GM12878 (cell line): ENCODE results near the gene NUDT12. TPM values are rescaled to one million over a fixed set of nuclear protein-coding genes. Genes with fewer than 3 reads are reported as not detected.

Experiments
- ATAC-seq: fragments of 200-7000 bp; cut with Tn5 transposase; 3 replicates; pipeline ENCODE4 v1.9.1; 2020; ENCODE audit warnings: mild to moderate bottlenecking, moderate library complexity
- BruUV-seq: library from RNA; stranded (reverse); fragments of 400-500 nt; replicated peaks from 2 replicates; lab custom pipeline; 2021; lab: Mats Ljungman, UMichigan
- CTCF ChIA-PET: fragments of 300-600 bp; sonication (Branson Sonifier 250); formaldehyde crosslinking; extraction: SDS; loops from one replicate; lab custom pipeline; 2021; ENCODE audit warnings: inconsistent platforms; lab: Yijun Ruan, JAX
- POLR2A ChIA-PET: fragments of 350-600 bp; formaldehyde crosslinking; extraction: SDS; loops from one replicate; lab custom pipeline; 2021; ENCODE audit warnings: inconsistent platforms; lab: Charles Lee
- RAD21 ChIA-PET: fragments of 300-600 bp; sonication (Branson Sonifier 250); formaldehyde crosslinking; loops from one replicate; lab custom pipeline; 2023; ENCODE audit warnings: antibody characterized with exemption; ENCODE audit not compliant: unreplicated experiment; lab: Charles Lee
- SMC1A ChIA-PET: fragments of 300-600 bp; sonication (Branson Sonifier 250); formaldehyde crosslinking; loops from one replicate; lab custom pipeline; 2023; ENCODE audit not compliant: unreplicated experiment, uncharacterized antibody; lab: Charles Lee
- DNase-seq: peaks from one replicate; pipeline ENCODE4 v3.0.0-alpha.2; 2011; ENCODE audit warnings: low read depth, low spot score
- FAIRE-seq: peaks from 3 replicates; lab custom pipeline; 2011; peaks lifted over from hg19 to GRCh38; lab: Jason Lieb, UNC
- H2AFZ ChIP-seq: 2 replicates; pipeline ENCODE4 v1.6.0; 2011; ENCODE audit warnings: low read depth, low read length, control low read depth; ENCODE audit not compliant: control insufficient read depth
- H3K27ac ChIP-seq: 2 replicates; pipeline ENCODE4 v1.5.1; 2011; ENCODE audit warnings: control low read depth; ENCODE audit not compliant: control insufficient read depth, insufficient read depth
- H3K27me3 ChIP-seq, 2 experiments: replicated peaks in 1 of 2; 2 replicates each; pipeline versions ENCODE4 v1.6.0 to v1.6.1; 2011; ENCODE audit warnings: low read length in 1 of 2; ENCODE audit not compliant: control insufficient read depth in 2 of 2, insufficient read depth in 2 of 2
- H3K36me3 ChIP-seq, 2 experiments: 2 replicates each; pipeline ENCODE4 v1.5.1; 2011; ENCODE audit warnings: low read length in 1 of 2; ENCODE audit not compliant: control insufficient read depth in 2 of 2, insufficient read depth in 2 of 2
- H3K4me1 ChIP-seq: 2 replicates; pipeline ENCODE4 v1.6.1; 2011; ENCODE audit warnings: mild to moderate bottlenecking, low read length, moderate library complexity, mixed read lengths; ENCODE audit not compliant: control insufficient read depth, insufficient read depth
- H3K4me2 ChIP-seq: 2 replicates; pipeline ENCODE4 v1.6.0; 2011; ENCODE audit warnings: control low read depth; ENCODE audit not compliant: control insufficient read depth, insufficient read depth
- H3K4me3 ChIP-seq: fragments of 200-600 bp; sonication (generic); 2 replicates; pipeline ENCODE4 v1.5.1; 2016
- H3K79me2 ChIP-seq: 2 replicates; pipeline ENCODE4 v1.6.0; 2011; ENCODE audit warnings: low read length; ENCODE audit not compliant: control insufficient read depth, insufficient read depth
- H3K9ac ChIP-seq: 2 replicates; pipeline ENCODE4 v1.8.0; 2011; ENCODE audit warnings: low read length, control low read depth, mixed read lengths; ENCODE audit not compliant: control insufficient read depth, insufficient read depth
- H3K9me3 ChIP-seq: replicated peaks from 3 replicates; pipeline ENCODE4 v1.5.1; 2011; ENCODE audit warnings: mild to moderate bottlenecking, low read length; ENCODE audit not compliant: control insufficient read depth, insufficient read depth
- H4K20me1 ChIP-seq: 2 replicates; pipeline ENCODE4 v1.6.0; 2011; ENCODE audit not compliant: control insufficient read depth, insufficient read depth
- CBX5 ChIP-seq: sonication (generic); IDR thresholded peaks from 2 replicates; pipeline ENCODE4 v1.6.1; 2016; ENCODE audit warnings: low read depth, moderate library complexity, mild to moderate bottlenecking, inconsistent platforms
- CREB1 ChIP-seq: IDR thresholded peaks from 2 replicates; pipeline ENCODE4 v1.6.1; 2012; ENCODE audit warnings: low read depth, mild to moderate bottlenecking, inconsistent platforms
- EP300 ChIP-seq, 2 experiments: fragments of 150-350 bp in 1 of 2; IDR thresholded peaks; 2 replicates each; pipeline ENCODE4 v1.6.1; 2011 to 2012; ENCODE audit warnings: low read depth in 2 of 2, low read length in 2 of 2, borderline replicate concordance in 1 of 2, improper control_type of control experiment in 1 of 2, inconsistent platforms in 1 of 2; ENCODE audit not compliant: control insufficient read depth in 1 of 2
- NBN ChIP-seq: fragments of 450-650 bp; IDR thresholded peaks from 2 replicates; pipeline ENCODE4 v1.6.1; 2016
- NFXL1 ChIP-seq: fragments of 450-650 bp; IDR thresholded peaks from 2 replicates; pipeline ENCODE4 v1.6.1; 2017; ENCODE audit warnings: antibody characterized with exemption, mild to moderate bottlenecking, borderline replicate concordance
- NR2C2 ChIP-seq: IDR thresholded peaks from 2 replicates; pipeline ENCODE4 v1.6.1; 2011; ENCODE audit warnings: borderline replicate concordance, low read depth; ENCODE audit not compliant: control insufficient read depth, insufficient read length
- RAD21 ChIP-seq: IDR thresholded peaks from 2 replicates; pipeline ENCODE4 v1.6.1; 2011; ENCODE audit warnings: mild to moderate bottlenecking, low read depth, low read length, moderate library complexity; ENCODE audit not compliant: insufficient read depth
- ZNF207 ChIP-seq: fragments of 450-650 bp; IDR thresholded peaks from 2 replicates; pipeline ENCODE4 v1.6.1; 2014; ENCODE audit warnings: antibody characterized with exemption, mild to moderate bottlenecking, borderline replicate concordance
- ZNF622 ChIP-seq: fragments of 450-650 bp; IDR thresholded peaks from 2 replicates; pipeline ENCODE4 v1.6.1; 2017; ENCODE audit warnings: mild to moderate bottlenecking, inconsistent platforms
- WGBS: methylation state at CpG from one replicate; pipeline ENCODE4 v1.1.6; 2016; ENCODE audit warnings: low lambda C conversion rate; ENCODE audit not compliant: insufficient replicate concordance, insufficient coverage; ENCODE audit errors: missing lambda C conversion rate; 5-methylcytosine and 5-hydroxymethylcytosine counted together
- in situ Hi-C: fragments of 300-500 bp; cut with MboI; formaldehyde crosslinking; loops from 9 replicates; pipeline ENCODE4 v1.14.3; 2018; ENCODE audit warnings: mixed read lengths
- intact Hi-C: fragments of 100-400 bp; cut with micrococcal nuclease; formaldehyde crosslinking; loops from one replicate; pipeline ENCODE4 v1.14.2; 2022; ENCODE audit not compliant: unreplicated experiment
- polyA plus RNA-seq, 11 experiments: library from polyadenylated mRNA; depleted of rRNA in 4 of 11; unstranded in 6 of 11; stranded (reverse) in 5 of 11; fragments of >200 nt; fragmentation: Nextera tagmentation in 4 of 11; fragmentation: Illumina TruSeq in 1 of 11; extraction: Ambion mirVana in 4 of 11; extraction: Trizol in 1 of 11; gene quantifications; 1 replicate in 1 of 11; 2 replicates in 10 of 11; pipeline versions ENCODE4 v1.2.1 to v1.2.3, GENCODE V29; 2011 to 2016; ENCODE audit warnings: inconsistent platforms in 2 of 11, missing spikeins in 2 of 11, low read depth in 1 of 11
- total RNA-seq, 4 experiments: library from RNA; depleted of rRNA in 3 of 4; stranded (reverse); fragments of >200 nt in 3 of 4; fragmentation: Illumina TruSeq in 1 of 4; extraction: Trizol in 1 of 4; gene quantifications; 2 replicates each; pipeline versions ENCODE4 v1.2.1 to v1.2.3, GENCODE V29; 2013 to 2021
- TF ChIP-seq, protein P1 (sequence below): fragments of 450-650 bp; IDR thresholded peaks from 2 replicates; pipeline ENCODE4 v1.6.1; 2017; ENCODE audit warnings: mild to moderate bottlenecking, moderate library complexity
- TF ChIP-seq, protein P2 (sequence below): fragments of 450-650 bp; IDR thresholded peaks from 2 replicates; pipeline ENCODE4 v1.6.1; 2017; ENCODE audit warnings: mild to moderate bottlenecking, low read depth, inconsistent platforms; ENCODE audit not compliant: poor library complexity, severe bottlenecking
- TF ChIP-seq, protein P3 (sequence below): IDR thresholded peaks from 2 replicates; pipeline ENCODE4 v1.6.1; 2011; ENCODE audit warnings: borderline replicate concordance, low read depth, mild to moderate bottlenecking, moderate library complexity, mixed read lengths, low read length; ENCODE audit not compliant: insufficient read depth; ENCODE audit errors: extremely low read length
- TF ChIP-seq, protein P4 (sequence below): IDR thresholded peaks from 2 replicates; pipeline ENCODE4 v1.6.1; 2012; ENCODE audit warnings: low read depth, low read length, improper control_type of control experiment

Gene NUDT12
- total and polyA plus RNA-seq, 10 of the 15 experiments (the other 5 are each of a cell fraction or from before 2014, with no cell fraction given): 2.9 to 9.0 (median 5.2) TPM

DNA sequence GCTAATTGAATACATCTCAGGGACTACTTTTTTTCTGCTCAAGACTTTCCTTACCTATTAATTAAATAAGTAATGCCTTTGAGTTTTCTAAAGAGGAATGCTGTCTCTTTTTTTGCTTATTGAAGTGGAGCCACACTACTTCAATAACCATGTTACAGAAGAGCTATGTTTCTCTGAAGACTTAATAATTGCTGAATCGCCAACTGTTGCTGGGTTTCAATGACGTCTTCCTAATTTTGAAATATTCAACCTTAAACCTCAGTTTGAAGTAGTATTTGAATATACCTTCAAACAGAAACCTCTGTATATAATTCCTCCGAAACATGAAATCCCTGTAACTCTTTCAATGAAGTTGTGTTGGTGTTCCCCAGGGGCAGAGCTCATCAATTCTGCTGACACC is 21.0 kb downstream of the NUDT12 start:
- H3K27me3 ChIP-seq: no peaks in the 10 kb centered on the region; a peak in 1 of 4 replicates
- no peaks in the 10 kb centered on the region for H3K79me2 ChIP-seq
- in situ Hi-C loops (no loop called here), intact Hi-C loops (no loop called here)
- TF ChIP-seq ZNF622 (no peak), CBX5 (no peak), NBN (no peak), EP300 (IDR thresholded peaks at IDR 0.05; ENCODE audit: borderline replicate concordance in 1 of 2, control insufficient read depth in 1 of 2, low read depth in 2 of 2, low read length in 2 of 2) (no peak), NFXL1 (no peak), RAD21 (no peak), ZNF207 (no peak), CREB1 (no peak), NR2C2 (no peak)
- TF ChIP-seq, protein P1, sequence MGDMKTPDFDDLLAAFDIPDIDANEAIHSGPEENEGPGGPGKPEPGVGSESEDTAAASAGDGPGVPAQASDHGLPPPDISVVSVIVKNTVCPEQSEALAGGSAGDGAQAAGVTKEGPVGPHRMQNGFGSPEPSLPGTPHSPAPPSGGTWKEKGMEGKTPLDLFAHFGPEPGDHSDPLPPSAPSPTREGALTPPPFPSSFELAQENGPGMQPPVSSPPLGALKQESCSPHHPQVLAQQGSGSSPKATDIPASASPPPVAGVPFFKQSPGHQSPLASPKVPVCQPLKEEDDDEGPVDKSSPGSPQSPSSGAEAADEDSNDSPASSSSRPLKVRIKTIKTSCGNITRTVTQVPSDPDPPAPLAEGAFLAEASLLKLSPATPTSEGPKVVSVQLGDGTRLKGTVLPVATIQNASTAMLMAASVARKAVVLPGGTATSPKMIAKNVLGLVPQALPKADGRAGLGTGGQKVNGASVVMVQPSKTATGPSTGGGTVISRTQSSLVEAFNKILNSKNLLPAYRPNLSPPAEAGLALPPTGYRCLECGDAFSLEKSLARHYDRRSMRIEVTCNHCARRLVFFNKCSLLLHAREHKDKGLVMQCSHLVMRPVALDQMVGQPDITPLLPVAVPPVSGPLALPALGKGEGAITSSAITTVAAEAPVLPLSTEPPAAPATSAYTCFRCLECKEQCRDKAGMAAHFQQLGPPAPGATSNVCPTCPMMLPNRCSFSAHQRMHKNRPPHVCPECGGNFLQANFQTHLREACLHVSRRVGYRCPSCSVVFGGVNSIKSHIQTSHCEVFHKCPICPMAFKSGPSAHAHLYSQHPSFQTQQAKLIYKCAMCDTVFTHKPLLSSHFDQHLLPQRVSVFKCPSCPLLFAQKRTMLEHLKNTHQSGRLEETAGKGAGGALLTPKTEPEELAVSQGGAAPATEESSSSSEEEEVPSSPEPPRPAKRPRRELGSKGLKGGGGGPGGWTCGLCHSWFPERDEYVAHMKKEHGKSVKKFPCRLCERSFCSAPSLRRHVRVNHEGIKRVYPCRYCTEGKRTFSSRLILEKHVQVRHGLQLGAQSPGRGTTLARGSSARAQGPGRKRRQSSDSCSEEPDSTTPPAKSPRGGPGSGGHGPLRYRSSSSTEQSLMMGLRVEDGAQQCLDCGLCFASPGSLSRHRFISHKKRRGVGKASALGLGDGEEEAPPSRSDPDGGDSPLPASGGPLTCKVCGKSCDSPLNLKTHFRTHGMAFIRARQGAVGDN: no peak
- TF ChIP-seq, protein P2, sequence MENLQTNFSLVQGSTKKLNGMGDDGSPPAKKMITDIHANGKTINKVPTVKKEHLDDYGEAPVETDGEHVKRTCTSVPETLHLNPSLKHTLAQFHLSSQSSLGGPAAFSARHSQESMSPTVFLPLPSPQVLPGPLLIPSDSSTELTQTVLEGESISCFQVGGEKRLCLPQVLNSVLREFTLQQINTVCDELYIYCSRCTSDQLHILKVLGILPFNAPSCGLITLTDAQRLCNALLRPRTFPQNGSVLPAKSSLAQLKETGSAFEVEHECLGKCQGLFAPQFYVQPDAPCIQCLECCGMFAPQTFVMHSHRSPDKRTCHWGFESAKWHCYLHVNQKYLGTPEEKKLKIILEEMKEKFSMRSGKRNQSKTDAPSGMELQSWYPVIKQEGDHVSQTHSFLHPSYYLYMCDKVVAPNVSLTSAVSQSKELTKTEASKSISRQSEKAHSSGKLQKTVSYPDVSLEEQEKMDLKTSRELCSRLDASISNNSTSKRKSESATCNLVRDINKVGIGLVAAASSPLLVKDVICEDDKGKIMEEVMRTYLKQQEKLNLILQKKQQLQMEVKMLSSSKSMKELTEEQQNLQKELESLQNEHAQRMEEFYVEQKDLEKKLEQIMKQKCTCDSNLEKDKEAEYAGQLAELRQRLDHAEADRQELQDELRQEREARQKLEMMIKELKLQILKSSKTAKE: no peak
- TF ChIP-seq, protein P3, sequence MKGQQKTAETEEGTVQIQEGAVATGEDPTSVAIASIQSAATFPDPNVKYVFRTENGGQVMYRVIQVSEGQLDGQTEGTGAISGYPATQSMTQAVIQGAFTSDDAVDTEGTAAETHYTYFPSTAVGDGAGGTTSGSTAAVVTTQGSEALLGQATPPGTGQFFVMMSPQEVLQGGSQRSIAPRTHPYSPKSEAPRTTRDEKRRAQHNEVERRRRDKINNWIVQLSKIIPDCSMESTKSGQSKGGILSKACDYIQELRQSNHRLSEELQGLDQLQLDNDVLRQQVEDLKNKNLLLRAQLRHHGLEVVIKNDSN: no peak
- TF ChIP-seq, protein P4, sequence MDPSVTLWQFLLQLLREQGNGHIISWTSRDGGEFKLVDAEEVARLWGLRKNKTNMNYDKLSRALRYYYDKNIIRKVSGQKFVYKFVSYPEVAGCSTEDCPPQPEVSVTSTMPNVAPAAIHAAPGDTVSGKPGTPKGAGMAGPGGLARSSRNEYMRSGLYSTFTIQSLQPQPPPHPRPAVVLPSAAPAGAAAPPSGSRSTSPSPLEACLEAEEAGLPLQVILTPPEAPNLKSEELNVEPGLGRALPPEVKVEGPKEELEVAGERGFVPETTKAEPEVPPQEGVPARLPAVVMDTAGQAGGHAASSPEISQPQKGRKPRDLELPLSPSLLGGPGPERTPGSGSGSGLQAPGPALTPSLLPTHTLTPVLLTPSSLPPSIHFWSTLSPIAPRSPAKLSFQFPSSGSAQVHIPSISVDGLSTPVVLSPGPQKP: no peak
- RAD21 ChIA-PET: no interaction called here
- H3K4me2 ChIP-seq: no peak overlapping the region
- BruUV-seq: no TSS peak
- no peak overlapping the region for H3K4me3 ChIP-seq
- H2AFZ ChIP-seq: no peak overlapping the region
- H3K9me3 ChIP-seq: no peaks in the 10 kb centered on the region
- H3K4me1 ChIP-seq: no peaks in the 10 kb centered on the region
- SMC1A ChIA-PET: interaction anchor here (1.2 to 2.1 kb wide), 2 partner anchors 9 to 16 kb away, joined by 3 to 7 read pairs; no protein-coding TSS in a partner anchor
- H3K9ac ChIP-seq: no peak overlapping the region
- ATAC-seq (no peak), DNase-seq (no peak), FAIRE-seq (no peak)
- no peak overlapping the region for H3K27ac ChIP-seq
- no peaks in the 10 kb centered on the region for H3K36me3 ChIP-seq
- WGBS: 92% methylated on average over 3 of the region's 3 CpGs
- CTCF ChIA-PET: interaction anchor here (1.3 to 2.1 kb wide), 2 partner anchors 15 to 65 kb away, joined by 3 to 7 read pairs; no protein-coding TSS in a partner anchor
- POLR2A ChIA-PET: no interaction called here
- no peaks in the 10 kb centered on the region for H4K20me1 ChIP-seq
